Measurements from ENCODE around the gene RAI1.

The RAI1 gene

DNA sequence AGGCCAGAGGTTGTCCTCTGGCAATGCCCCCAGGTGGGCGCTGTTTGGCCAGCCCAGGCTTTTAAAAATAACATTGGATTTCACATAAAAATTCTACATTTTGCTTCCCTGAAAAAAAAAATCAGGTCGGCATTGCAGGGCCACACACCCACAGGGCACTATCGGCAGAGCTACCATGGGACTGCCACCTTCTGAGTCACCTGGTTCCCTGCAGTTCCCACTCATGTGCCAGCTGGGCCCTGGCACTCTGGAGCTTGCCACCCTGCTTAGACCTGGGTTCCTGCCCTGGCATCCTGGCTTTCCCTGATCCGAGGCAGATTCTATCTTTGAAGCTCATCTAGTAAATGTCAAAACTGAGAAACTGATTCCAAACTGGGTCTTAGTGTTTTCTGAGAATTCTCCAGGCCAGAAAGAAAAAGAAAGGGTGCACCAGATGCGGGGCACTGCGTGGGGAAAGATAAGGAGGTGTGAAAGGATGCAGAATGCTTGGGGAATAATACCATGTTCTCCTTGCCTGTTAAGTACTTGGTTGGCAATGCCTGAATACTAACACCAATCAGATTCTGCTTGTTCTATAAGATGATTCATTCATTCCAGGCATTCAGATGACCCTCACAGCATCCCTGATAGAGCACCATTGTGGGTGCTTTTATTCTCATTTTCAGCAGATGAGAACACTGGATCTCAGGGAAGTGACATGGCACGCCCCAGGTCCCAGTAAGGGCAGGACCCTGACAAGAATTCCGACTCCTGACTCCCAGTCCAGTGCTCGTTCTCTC, 51.8 kb downstream of the RAI1 start:
- no peak for DNase-seq (ENCODE audit: low read depth in 2 of 2)

DNA sequence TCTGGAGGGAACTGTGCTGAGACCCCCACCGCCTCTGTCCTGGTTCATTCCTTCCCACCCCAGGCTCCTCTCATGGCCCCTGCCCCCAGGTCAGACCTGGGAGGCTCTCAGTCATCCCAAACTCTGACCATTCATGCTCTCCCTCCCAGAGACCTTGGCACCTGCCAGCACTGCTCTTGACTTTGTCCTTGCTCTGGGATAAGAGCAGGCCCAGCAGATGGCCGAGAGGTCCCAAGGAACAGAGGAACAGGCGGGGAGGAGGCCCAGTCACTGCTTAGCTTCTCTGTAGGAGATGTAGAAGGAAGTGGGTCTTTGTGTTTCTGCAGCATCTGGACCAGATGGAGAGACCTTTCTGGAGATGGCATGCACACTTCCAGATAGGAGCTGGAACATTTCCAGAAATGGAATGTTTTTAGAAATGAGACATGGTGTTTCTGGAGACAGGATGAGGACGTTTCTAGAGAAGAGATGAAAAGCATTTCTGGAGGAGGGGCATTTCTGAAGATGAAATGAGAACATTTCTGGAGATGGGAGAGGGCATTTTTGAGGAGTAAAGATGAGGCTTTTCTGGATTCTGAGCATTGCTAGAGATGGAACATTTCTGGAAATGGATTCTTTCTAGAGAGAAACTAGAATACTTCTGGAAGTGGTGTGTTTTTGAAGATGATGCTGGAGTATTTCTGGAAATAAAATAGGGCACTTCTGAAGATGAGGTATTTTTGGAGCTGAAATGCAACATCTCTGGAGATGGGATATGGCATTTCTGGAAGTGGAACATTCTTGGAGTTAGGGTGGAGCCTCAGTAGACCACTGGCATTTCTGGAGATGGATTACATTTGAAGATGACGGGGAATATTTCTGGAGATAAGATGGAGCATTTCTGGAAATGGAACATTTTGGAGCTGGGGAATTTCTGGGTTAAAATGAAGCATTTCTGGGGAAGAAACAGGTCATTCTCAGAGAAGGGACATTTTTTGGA, 55.2 kb downstream of the RAI1 start:
- DNase-seq (ENCODE audit: low read depth in 2 of 2): no peak

DNA sequence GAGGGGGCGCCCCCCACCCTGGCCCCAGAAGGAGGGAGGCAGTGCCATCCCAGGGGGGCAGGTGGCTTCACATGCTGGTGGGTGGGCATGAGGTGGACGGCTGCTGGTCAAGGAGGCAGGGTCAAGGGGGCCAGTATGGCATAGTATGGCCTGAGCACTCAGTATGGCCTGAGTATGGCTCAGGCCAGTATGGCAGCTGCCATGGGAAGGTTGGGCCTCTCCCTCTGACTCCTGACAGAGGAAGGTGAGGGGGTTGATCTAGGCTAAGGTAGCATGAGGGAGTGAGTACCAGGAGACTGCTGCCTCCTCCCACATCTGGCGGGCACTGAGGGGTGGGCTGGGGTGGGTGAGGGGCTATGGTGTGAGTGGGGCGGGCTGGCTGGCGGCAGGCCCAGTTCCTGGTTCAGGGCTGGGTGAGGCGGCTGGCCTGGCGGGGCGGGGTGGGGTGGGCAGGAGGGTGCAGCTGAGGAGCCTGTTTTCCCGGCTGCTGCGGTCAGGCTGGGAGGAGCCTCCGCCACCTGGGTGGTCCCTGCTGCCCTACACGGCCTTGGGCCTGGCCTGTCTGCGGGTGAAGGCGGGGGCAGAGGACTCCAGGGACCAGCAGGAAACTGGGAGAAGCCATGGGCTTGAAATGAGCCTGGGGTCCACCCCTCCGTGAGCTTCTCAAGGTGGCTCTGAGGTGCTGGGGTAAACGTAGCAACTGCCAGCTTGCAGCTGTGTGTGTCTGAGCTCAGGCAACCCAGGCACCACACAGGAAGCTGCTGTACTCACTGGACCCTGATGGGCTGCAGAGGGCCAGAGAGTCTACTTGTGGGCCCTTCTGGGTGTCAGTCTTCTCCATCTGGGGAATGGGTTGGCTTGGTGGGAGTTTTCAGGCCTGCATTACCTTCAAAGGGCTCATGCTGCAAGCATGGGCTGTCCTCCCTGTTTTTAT, 57.0 kb downstream of the RAI1 start:
- no peak for DNase-seq (ENCODE audit: low read depth in 2 of 2)

DNA sequence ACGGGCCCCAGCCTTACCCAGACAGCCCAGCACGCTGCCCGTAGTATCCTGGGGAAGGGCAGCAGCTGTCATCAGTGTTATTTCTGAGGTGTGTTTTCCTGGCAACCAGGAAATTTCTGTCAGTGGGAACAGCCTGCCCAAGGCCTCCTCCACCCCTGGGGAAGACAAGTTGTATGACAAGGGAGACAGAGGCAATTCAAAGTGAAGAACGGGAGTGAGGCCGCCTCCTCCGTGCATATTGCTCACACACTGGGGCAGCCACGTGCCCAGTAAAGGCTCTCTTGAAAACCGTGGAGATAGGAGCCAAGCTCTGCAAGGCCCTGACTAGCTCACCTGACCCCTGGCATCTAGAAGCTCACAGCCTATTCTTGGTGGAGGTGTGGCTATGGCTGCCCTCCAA, 57.6 kb downstream of the RAI1 start:
- DNase-seq (ENCODE audit: low read depth in 2 of 2): no peak

DNA sequence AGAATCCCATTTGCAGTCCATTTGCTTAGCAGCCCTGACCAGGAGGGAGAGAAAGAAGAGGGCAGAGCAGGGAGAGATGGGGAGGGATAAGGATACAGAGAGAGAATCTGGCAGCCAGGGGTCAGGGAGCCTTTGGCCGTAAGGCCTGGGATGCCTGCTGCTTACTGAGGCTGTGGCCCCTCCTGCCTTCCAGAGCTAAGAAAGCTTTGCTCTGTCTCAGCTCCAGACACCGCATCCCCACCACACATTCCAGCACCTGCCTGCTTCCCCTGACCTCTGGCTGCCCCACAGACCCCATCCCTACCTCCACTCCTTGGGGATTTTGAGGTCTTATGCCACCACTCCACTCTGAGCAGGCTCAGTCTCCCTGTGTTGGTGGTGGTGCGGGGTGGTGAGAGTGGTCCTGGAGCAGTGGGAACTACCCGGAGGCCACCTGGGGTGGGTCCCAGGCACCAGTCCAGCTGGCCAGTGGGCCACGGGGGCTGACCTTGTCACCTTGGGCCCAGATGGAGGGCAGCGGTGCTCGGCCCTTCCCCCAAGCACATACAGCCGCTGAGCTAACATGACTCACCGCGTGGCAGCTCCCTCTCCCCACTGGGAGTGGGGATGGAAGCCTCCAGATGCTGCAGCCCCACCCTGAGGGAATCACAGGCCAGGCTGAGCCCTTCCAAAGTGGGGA, 58.3 kb downstream of the RAI1 start:
- DNase-seq (ENCODE audit: low read depth in 2 of 2): no peak

DNA sequence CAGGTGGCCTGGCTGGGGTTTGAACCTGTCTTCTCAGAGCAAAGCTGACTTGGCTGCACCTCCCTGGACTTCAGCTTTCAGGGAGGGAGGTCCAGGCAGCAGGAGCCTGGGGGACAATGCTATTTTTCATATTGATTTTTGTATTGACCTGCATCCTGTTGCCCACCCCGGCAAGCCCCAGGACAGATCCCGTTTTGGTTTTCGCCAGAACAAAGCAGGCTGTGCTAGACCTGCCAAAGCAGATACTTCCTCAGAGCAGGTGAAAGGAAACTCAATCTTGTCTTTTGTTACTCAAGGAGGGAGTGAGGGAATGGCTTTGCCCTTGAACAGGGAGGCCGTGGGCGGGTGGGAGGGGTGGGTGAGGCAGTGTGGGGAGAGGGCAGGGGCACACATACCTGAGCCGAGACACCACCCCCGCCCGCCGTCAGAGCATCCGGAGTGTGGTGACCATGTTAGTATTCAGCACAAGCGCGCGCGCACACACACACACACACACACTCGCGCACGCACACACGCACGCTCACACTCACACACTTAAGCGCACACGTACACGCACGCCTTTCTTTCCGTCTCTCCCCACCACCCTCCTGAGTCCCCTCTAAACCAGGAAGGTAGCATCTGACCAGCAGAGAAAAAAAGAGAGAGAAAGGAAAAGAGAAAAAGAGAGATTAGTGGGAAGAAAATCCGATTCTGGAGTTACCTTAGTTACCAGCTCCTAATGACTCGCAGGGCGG, 59.5 kb downstream of the RAI1 start:
- DNase-seq (ENCODE audit: low read depth in 2 of 2): no peak

DNA sequence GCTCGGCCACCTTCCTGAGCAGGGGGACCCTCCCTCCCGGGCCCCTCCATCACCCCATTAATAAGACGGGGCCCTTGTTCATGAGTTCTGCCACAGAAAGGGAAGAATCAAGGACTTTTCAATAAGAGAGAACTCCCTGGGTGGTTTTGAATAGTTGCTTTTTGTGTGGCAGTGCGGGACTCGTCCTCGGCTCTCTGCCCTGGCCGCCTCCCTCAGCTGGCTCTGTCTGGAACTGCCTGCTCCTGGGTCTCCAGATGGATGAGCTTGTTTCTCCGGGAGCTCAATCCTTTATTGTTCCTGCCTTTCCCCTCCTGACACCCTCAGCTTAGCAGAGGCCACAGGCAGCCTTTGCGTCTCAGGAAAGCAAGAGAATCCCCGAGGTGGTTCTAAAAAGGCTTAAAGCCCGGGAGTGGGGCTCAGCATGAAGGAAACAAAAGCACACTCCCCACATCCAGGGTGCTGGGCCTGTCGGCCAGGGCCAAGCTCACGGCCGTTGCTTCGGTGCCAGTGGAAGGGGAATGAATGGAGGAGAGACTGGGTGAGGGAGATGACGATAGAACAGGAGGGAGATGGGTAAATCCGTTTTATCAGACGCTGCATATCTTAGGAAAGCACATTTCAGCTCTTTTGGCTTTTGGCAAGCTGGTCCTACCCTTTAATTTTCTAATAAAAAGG, 60.2 kb downstream of the RAI1 start:
- no peak for DNase-seq (ENCODE audit: low read depth in 2 of 2)

DNA sequence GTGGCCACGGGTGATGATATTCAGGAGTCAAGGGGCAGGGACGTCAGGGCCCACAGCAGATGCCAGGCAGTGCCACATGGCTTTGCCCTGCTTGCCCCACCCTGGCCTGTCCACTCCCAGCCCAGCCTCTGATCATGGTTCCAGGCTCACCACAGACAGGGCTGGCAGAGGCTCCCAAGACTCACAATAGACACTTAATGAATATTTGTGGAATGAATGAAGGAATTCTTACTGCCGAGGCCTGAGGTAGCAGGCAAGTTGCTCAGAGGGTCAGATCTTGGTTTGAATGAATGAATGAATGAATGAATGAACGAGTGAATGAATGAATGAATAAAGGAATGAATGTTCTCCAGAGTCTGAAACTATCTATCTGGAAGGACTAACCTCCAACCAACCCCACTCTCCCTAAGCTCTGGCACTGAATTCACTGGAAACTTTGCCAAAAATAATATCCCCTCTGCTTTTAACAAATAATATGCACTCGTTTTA, 60.9 kb downstream of the RAI1 start:
- no peak for DNase-seq (ENCODE audit: low read depth in 2 of 2)

DNA sequence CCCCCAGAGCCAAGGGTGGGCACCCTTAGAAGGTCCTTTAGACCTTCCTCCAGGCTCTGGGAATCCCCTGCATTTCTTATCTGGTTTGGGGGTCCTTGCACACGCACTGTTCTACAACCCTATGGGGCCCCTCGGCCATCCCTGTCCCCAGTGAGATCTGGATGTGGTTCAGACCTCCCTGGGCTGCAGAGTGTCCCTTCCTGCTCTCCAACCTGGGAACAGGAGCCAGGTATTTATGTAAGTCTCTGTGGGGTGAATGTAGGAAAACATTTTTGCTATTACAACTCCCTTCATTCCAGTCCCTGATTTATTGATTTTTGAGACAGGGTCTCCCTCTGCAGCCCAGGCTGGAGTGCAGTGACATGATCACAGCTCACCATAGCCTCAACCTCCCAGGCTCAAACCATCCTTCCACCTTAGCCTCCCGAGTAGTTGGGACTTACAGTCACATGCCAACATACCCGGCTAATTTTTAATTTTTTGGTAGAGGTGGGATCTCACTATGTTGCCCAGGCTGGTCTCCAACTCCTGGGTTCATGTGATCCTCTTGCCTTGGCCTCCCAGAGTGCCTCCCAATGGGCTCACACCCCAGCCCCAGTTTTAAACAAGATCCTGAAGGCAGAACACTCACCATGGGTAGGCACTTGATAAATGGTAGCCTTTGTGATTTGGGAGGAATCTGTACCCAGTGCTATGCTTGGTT, 61.6 kb downstream of the RAI1 start:
- DNase-seq (ENCODE audit: low read depth in 2 of 2): no peak

DNA sequence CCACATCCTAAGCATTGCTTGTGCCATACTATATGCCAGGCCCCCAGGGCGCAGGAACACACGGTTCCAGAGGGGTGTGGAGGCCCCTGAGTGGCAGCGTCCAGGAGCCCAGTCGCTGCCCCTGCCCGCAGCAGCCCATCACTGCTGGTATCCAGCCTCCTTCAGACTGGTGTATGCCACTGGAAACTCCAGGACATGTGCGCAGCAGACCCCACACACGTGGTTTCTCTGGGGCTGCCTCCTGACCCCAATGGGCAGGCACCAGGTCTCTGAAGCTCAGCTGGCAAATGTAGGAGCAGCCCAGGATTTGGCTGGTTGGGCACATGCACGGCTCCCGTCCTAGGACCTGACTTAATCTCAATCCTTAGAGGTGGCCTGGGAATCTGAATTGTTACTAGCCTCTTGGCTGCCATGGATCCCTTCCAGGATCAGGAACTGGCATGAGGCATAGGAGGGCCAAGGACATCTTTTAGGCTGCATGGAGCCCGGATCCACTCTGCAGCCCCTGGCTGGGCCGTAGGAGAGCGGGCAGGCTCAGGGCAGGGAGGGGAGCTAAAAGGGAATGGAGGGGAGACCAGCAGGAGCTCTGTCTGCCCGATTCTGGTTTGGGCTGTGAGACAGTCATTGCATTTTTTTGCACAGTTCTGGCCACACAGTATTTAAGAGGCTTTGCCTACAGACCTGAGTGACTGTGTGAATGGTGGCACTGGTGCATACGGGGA, 62.3 kb downstream of the RAI1 start:
- DNase-seq (ENCODE audit: low read depth in 2 of 2): no peak

DNA sequence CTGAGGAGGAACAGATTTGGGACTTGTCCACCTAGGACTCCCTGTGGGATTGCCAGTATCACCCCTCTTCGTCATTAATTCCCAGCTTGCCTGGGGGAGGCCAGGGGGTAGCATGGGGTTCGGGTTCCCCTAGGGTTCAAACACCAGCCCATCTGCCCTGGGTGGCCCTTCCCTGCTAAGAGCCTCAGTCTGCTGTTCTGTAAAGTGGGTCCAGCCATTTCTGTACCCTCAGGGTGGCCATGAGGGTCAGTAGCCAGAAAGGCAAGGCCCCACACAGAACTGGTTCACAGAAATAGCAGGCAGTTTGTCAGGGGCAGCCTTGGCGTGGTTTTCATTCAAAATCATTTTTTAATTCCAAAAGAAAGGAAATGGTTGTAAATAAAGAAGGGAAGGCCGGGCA, 62.9 kb downstream of the RAI1 start:
- DNase-seq (ENCODE audit: low read depth in 2 of 2): no peak

DNA sequence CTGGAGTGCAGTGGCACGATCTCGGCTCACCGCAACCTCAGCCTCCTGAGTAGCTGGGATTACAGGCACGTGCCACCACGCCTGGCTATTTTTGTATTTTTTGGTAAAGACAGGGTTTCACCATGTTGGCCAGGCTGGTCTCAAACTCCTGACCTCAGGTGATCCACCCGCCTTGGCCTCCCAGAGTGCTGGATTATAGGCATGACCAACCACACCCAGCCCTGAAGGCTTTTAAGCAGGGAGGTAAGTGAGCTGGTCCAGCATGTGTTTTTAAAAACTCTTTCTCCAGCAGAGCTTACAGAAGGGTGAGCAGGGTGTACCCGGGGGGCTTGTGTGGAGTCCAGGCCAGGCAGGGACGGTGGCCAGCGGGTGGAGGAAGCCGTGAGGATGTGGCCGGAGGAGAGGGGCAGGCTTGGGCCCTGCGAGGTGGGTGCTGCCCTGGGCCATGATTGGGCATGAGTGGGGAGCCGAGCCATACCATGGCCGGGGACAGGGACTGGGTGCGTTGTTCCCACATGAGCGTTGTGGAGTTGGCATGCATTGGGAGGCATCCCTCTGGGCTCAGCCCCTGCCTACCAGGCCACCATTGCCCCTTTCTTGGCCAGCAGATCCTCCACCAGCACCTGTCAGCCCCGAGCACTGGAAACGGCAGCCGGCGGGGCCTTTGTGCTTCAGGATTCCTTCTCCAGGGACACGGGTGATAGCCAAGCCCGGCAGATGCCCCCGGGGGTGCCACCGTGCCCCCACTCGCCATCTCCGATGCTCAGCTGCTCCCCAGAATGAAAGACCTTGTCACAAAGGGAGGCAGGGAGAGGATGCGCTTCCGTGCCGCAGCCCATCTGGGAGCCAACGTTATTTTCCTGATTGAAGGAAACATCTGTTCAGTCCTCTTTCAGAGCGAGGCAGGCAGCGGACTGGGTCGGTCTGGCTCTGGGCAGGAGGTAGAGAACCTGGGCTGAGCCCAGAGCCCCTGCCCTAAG, 64.5 kb downstream of the RAI1 start:
- no peak for DNase-seq (ENCODE audit: low read depth in 2 of 2)

DNA sequence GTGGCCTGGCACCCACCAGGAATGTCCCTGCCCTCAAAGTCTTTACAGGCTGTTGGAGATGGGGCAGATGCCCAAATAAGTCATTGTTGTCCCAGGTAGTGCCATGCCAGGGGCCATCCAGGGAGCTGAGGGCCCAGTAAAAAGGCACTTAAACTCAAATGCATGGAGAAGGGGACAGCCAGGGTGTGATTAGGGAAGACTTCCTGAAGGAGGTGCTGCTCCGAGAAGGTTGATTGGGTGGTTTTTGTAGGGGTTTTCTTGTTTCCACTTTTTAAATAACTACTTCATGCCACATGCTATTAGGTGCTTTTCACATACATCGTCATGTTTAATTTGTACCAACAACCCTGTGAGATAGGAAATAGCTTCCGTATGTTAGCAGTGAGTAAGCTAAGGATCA, 66.9 kb downstream of the RAI1 start:
- DNase-seq (ENCODE audit: low read depth in 2 of 2): no peak

DNA sequence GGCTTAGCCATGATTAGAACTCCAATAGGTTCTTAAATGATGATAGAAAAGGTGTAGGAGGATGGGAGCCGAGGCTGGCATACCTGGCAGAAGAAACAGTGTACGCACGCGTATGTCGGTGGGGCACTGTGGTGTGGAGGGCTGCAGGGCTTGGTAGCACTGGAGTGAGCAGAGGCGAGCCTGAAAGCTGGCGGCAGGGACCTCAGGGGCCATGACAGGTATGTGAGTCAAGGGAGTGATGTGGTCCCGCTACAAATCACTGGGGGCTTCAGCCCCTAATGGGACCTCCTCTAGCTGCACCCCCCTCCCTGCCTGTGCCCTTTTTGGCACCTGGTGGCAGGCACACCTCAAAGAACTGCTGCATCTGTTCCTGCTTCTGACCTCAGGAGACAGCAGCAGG, 67.3 kb downstream of the RAI1 start:
- no peak for DNase-seq (ENCODE audit: low read depth in 2 of 2)

DNA sequence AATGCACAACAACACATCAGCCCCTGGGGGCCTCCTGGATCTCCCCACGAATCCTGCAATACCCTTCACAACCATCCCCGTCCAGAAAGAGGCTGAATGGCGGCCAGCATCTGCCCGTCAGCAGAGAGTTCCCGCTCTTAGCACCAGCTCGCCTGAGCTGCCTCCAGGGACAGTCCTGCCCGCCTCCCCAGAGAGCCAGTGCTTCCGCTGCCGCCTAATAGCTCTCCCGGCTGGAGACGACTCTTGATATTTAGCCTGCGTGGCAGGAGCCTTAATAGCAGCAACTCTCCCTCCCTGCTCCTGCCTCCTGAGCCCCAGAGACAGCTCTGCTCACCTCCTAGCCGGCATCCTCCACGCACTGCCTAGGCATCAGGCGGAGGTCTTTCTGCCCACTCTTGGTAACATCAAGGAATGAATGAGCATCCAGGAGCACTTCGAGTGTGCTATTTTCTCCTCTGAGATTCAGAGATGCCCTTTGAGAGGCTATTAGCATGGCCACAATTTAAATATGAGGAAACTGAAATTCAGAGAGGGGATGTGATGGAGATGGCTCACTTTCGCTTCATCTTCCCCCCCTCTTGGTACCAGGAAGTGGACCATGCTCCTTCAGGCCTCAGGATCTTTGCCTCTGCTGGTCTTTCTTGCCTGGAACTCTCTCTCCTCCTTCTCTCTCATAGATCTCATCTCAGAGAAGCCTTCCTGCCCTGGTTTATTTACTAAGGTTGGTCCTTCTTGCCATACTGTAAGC, 67.9 kb downstream of the RAI1 start:
- DNase-seq (ENCODE audit: low read depth in 2 of 2): no peak

DNA sequence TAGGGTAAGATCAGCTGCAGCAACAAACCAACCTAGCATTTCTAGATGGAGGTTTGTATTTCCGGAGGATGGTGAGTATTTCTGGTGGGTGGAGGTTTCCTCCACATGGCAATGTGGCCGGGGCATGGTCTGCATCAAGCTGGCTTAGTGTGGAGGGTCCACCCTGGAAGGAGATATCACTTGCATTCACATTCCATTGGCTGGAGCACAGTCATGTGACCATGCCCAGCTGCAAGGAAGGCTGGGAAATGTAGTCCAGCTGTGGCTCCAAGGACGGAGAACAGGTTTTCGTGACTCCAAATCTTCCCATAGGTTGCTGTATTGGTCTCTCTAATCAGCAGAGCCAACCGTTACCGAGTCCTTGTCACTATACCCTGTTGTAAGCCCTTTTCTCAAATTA, 68.7 kb downstream of the RAI1 start:
- peak in 1 of 2 donors; percentile 24 for DNase-seq (ENCODE audit: low read depth in 2 of 2)

DNA sequence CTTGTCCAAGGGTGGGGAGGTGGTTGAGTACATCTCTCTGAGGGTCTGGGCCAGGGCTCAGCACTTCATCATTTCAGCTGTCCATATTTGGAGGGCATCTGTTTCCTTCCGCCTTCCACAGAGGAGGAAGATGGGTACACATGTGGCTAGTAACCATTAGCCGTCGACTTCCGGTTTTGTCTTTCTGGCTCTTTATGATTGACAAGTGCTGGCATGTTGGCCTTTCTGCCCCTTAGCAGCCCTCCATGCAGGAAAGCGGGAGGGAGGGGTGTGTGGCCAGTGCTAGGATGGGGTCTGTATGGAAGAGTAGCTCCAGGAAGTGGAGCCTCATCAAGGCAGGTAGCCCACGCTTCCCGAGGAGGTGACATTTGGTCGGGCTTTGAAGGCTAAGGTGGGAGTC, 69.6 kb downstream of the RAI1 start:
- DNase-seq (ENCODE audit: low read depth in 2 of 2): peak in 1 of 2 donors; percentile 11

Data from stimulated activated CD8-positive, alpha-beta memory T cell treated with anti-CD3 and anti-CD28 coated beads, Interleukin-2, amount 100 ng/mL, for 48 hours (primary cell).